Kidney (tissue), 22 donors: ENCODE results near the gene SLC9A8. TPM values are rescaled to one million over a fixed set of nuclear protein-coding genes. Genes with fewer than 3 reads are reported as not detected.
A peak's percentile ranks its signal among the peaks of the same experiment; 100 is the strongest.

Experiments
- DNase-seq, 5 donors: peaks; one replicate each; pipeline ENCODE4 v3.0.0-alpha.2; 2013 to 2020
- FAIRE-seq: peaks from 2 replicates; lab custom pipeline; 2012; peaks lifted over from hg19 to GRCh38; lab: Jason Lieb, UNC
- H3K27ac ChIP-seq, 2 donors: one replicate each; pipeline ENCODE4 v1.7.0; 2013; ENCODE audit warnings: low read depth in 2 of 2, low read length in 2 of 2, inconsistent platforms in 1 of 2
- H3K27me3 ChIP-seq: one replicate; pipeline ENCODE4 v1.7.1; 2013; ENCODE audit warnings: low read length, inconsistent platforms; ENCODE audit not compliant: control insufficient read depth, insufficient read depth
- H3K36me3 ChIP-seq, 3 donors: one replicate each; pipeline versions ENCODE4 v1.7.0 to v1.7.1; 2013; ENCODE audit warnings: low read length in 3 of 3, control low read depth in 1 of 3, inconsistent platforms in 1 of 3; ENCODE audit not compliant: insufficient read depth in 3 of 3, control insufficient read depth in 2 of 3
- H3K4me1 ChIP-seq, 3 donors: one replicate each; pipeline versions ENCODE4 v1.7.0 to v1.7.1; 2013; ENCODE audit warnings: low read length in 3 of 3, inconsistent platforms in 1 of 3, low read depth in 1 of 3; ENCODE audit not compliant: control insufficient read depth in 2 of 3, insufficient read depth in 2 of 3
- H3K4me3 ChIP-seq, 3 donors: one replicate each; pipeline versions ENCODE4 v1.7.0 to v1.8.1; 2013; ENCODE audit warnings: low read length in 3 of 3, control low read depth in 1 of 3, inconsistent platforms in 1 of 3
- H3K9ac ChIP-seq, 3 donors: one replicate each; pipeline versions ENCODE4 v1.7.0 to v1.7.1; 2013; ENCODE audit warnings: low read length in 3 of 3, control low read depth in 1 of 3, inconsistent platforms in 1 of 3
- H3K9me3 ChIP-seq, 3 donors: one replicate each; pipeline versions ENCODE4 v1.7.0 to v1.7.1; 2013; ENCODE audit warnings: low read length in 3 of 3, control low read depth in 1 of 3, inconsistent platforms in 1 of 3; ENCODE audit not compliant: control insufficient read depth in 2 of 3, insufficient read depth in 1 of 3
- CTCF ChIP-seq: IDR thresholded peaks from 3 replicates; pipeline ENCODE4 v1.5.1; 2012; ENCODE audit warnings: mild to moderate bottlenecking, moderate library complexity, borderline replicate concordance; ENCODE audit not compliant: insufficient read depth; ENCODE audit errors: extremely low read depth
- intact Hi-C: fragments of 100-400 bp; cut with DNase I; formaldehyde crosslinking; loops from one replicate; pipeline ENCODE4 v1.11.1; 2022
- long read RNA-seq, 10 donors: library from polyadenylated mRNA in 1 of 10; unstranded in 1 of 10; transcript quantifications; one replicate each; pipeline ENCODE4 v2.0.0 and lab custom pipeline, GENCODE V29; 2021 to 2026
- polyA plus RNA-seq: library from polyadenylated mRNA; stranded (reverse); fragments of 350-450 nt; fragmentation: Illumina TruSeq; extraction: RNeasy Lipid Tissue Mini Kit (QIAGEN cat#74804); gene quantifications from one replicate; pipeline ENCODE4 v1.2.3, GENCODE V29; 2014; ENCODE audit warnings: low read depth, low replicate concordance; ENCODE audit not compliant: insufficient read depth
- total RNA-seq: library from RNA; stranded (reverse); fragmentation: NEBNext Ultra II Directional; extraction: Animal tissue kit (Norgen Biotek cat#: 25700); gene quantifications from one replicate; pipeline ENCODE4 v1.2.1, GENCODE V29; 2021
- donor health status: control.
- donor health status: control.
- donor health status: control.
- donor health status: control.
- donor health status: control.
- donor health status: DM: yes; HTN: yes; CAD: no.
- donor health status: Normal renal cell carcinoma (clear cell type).

Gene SLC9A8
- total RNA-seq (22.4 TPM), polyA plus RNA-seq (4.5 TPM)
- long read RNA-seq, donor 1, partial matches to known transcripts = 9 of 10 reads
- long read RNA-seq, donor 1, other reads (novel, unspliced or antisense) = 0 of 10 reads
- long read RNA-seq, donor 2, full-length matches to known transcripts = 2 of 2 reads
- long read RNA-seq, donor 2, partial matches to known transcripts = 0 of 2 reads
- long read RNA-seq, donor 2, other reads (novel, unspliced or antisense) = 0 of 2 reads
- long read RNA-seq, donor 3, full-length matches to known transcripts = 3 of 3 reads
- long read RNA-seq, donor 3, partial matches to known transcripts = 0 of 3 reads
- long read RNA-seq, donor 3, other reads (novel, unspliced or antisense) = 0 of 3 reads
- long read RNA-seq, donor 4, partial matches to known transcripts = 0 of 1 reads
- long read RNA-seq, donor 4, other reads (novel, unspliced or antisense) = 0 of 1 reads
- long read RNA-seq, donor 5 = 0 reads
- long read RNA-seq, donor 6 = 0 reads
- long read RNA-seq, donor 7, full-length matches to known transcripts = 2 of 22 reads
- long read RNA-seq, donor 7, partial matches to known transcripts = 2 of 22 reads
- long read RNA-seq, donor 7, other reads (novel, unspliced or antisense) = 18 of 22 reads
- long read RNA-seq, donor 8 = 0 reads
- long read RNA-seq, donor 9 = 0 reads
- long read RNA-seq, donor 10, full-length matches to known transcripts = 3 of 3 reads
- long read RNA-seq, donor 10, partial matches to known transcripts = 0 of 3 reads
- long read RNA-seq, donor 10, other reads (novel, unspliced or antisense) = 0 of 3 reads

GRCh38 chr20:49812507-49813304, at the start of gene SLC9A8:
SLC9A8 (plus strand) TSS chr20:49812828; CDS start chr20:49812923, 95 bp downstream.
- intact Hi-C loops = no loop called here
- Histone ChIP-seq H3K9me3 (no peaks in the 10 kb centered on the region), H3K9ac (peak within 1 kb of the TSS; percentile 77 to 93 (median 83)), H3K27me3 (no peaks in the 10 kb centered on the region), H3K4me3 (peak within 1 kb of the TSS; percentile 79 to 96 (median 95)), H3K4me1 (peaks cover 0 to 11% (median 10%) of the 10 kb centered on the region in 3 donors), H3K36me3 (no peaks in the 10 kb centered on the region), H3K27ac (peak within 1 kb of the TSS; percentile 87 to 90)
- peak; percentile 94 to 98 (median 96) for DNase-seq
- FAIRE-seq = no peak
- TF ChIP-seq CTCF = no peak

- intact Hi-C loops = no loop called here
- Histone ChIP-seq H3K4me3 (no peak overlapping the region), H3K9ac (no peak overlapping the region), H3K4me1 (peaks cover 0 to 1% (median under 1%) of the 10 kb centered on the region in 3 donors), H3K9me3 (no peaks in the 10 kb centered on the region), H3K27ac (no peak overlapping the region), H3K27me3 (no peaks in the 10 kb centered on the region), H3K36me3 (no peaks in the 10 kb centered on the region)
- no peak for TF ChIP-seq CTCF
- DNase-seq (no peak), FAIRE-seq (no peak)
Observed at GRCh38 chr20:49762940-49763766, 49.5 kb upstream of the SLC9A8 start.

GRCh38 chr20:49765413-49765736, 47.3 kb upstream of the SLC9A8 start:
- Histone ChIP-seq H3K4me1 (peaks cover 5 to 10% (median 5%) of the 10 kb centered on the region in 3 donors), H3K36me3 (no peaks in the 10 kb centered on the region), H3K9ac (no peak overlapping the region), H3K27me3 (no peaks in the 10 kb centered on the region), H3K27ac (no peak overlapping the region), H3K9me3 (no peaks in the 10 kb centered on the region), H3K4me3 (no peak overlapping the region)
- FAIRE-seq = no peak
- intact Hi-C loops = no loop called here
- DNase-seq = no peak
- TF ChIP-seq CTCF = no peak
